Uterus (tissue), 2 donors: ENCODE measurements around the gene HYI.

Experiments
- POLR2A ChIP-seq, 2 donors: fragments of 450-650 bp; IDR thresholded peaks; one replicate each; pipeline ENCODE4 v1.6.1; 2016; ENCODE audit warnings: antibody characterized with exemption in 2 of 2, mild to moderate bottlenecking in 1 of 2, moderate library complexity in 1 of 2
- TF ChIP-seq, protein P1 (sequence below), 4 experiments: fragments of 200-600 bp in 2 of 4; fragments of 450-650 bp in 2 of 4; sonication (generic) in 2 of 4; IDR thresholded peaks; one replicate each; pipeline ENCODE4 v1.5.1; 2016 to 2019; ENCODE audit warnings: antibody characterized with exemption in 4 of 4, mild to moderate bottlenecking in 2 of 4, moderate library complexity in 1 of 4

DNA sequence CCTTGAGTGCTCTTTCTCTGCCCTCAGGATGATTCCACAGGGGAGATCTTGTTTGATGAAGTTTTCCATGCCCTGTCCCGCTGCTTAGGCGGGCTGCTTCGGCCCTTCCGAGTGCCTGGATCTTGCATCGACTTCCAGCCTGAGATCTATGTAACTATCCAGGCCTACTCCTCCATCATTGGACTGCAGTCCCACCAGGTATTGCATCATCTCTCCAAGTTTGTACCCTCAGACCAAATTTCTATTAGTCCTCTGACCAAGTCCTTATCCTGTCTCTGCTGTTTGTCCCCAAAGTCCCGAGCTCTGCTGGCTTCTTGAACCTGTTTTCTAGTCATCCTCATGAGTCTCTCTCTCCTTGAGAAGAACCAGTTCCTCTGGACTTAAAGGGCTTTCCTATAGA lies 49.4 kb downstream of the HYI start:
- TF ChIP-seq, protein P1, sequence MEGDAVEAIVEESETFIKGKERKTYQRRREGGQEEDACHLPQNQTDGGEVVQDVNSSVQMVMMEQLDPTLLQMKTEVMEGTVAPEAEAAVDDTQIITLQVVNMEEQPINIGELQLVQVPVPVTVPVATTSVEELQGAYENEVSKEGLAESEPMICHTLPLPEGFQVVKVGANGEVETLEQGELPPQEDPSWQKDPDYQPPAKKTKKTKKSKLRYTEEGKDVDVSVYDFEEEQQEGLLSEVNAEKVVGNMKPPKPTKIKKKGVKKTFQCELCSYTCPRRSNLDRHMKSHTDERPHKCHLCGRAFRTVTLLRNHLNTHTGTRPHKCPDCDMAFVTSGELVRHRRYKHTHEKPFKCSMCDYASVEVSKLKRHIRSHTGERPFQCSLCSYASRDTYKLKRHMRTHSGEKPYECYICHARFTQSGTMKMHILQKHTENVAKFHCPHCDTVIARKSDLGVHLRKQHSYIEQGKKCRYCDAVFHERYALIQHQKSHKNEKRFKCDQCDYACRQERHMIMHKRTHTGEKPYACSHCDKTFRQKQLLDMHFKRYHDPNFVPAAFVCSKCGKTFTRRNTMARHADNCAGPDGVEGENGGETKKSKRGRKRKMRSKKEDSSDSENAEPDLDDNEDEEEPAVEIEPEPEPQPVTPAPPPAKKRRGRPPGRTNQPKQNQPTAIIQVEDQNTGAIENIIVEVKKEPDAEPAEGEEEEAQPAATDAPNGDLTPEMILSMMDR (IDR thresholded peaks at IDR 0.05): no peak
- TF ChIP-seq POLR2A (IDR thresholded peaks at IDR 0.05): no peak
